SIG-M5 treated with dmso at 0.1 percent for 504 hours (cell line): ENCODE results near the gene SH3RF2.

Source experiments
- DNase-seq: peaks from one replicate; lab custom pipeline; 2025; ENCODE audit not compliant: unreplicated experiment; lab: John Stamatoyannopoulos, UW

Gene SH3RF2

DNA sequence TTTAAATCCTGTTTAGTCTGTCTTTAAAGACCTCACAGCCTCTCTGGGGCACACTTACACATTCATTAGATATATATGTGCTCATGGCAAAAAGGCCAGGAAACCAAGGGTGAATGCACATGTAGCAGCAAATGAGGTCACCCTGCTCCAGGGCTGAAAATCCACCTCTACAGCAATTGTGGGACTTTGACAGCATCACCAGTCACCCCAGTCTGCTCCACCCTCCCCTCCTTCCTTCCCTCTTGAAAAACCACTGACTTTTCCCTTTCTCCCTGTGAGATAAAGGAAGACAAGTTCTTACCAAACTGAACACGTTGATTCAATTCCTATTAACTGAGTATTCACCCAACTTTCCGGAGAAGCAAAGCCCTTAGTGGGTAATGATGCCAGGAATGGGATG lies 15.2 kb upstream of the SH3RF2 start:
- no peak for DNase-seq

DNA sequence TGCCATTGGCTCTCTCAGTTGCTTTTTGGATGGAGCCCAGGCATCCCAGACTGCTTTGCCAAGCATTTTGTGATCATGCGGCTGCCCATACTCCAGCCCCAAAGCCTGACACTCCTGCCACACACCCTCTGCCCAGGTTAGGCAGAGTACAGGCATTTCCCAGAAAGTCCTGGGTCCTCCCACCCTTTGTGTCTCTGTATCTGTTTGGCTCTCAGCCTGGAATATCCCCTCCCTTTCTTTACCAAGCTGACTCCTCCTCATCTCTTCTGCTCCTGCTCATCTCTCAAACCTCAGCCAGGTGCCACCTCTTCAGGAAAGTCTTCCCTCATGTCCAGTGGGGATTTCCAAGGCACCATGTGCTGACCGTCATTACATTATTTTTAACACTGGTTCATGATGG lies 14.3 kb upstream of the SH3RF2 start:
- DNase-seq: no peak

DNA sequence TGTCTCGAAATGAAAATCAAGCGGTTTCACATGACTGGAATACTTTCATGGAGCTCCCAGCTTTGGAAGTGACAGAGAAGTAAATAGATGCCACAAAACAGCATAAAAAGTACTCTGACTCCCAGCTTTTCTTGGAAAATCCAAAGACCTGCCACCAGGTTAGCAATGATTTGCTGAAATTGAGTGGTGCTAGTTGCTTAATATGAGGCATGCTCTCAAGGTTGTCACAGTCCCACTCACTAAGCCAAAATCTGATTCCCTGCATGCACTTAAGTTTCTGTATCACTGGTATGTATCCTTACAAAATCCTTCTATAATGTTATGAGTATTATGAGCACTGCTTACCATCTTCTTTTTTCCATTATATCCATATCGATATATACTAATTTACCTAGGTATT lies 13.0 kb upstream of the SH3RF2 start:
- no peak for DNase-seq

GRCh38 chr5:145924849-145925248 lies 11.5 kb upstream of the SH3RF2 start:
- DNase-seq: no peak

DNA sequence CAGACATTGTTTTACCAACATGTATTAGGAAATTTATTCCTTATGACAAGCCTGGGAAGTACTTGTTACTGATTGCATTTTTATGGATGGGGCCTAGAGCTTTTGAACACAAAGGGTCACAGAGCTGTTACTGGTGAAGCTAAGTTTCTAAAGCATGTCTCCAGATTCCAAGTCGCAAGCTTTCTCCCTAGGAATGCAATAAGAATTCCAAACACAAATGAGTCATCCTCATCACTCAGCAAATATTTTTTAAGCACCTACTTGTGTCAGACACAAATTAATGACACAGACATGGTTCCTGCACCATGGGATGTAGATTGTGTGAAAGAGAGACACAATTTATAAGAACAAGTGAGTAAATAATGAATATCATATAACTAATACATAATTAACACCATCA lies 11.0 kb upstream of the SH3RF2 start:
- DNase-seq: no peak

GRCh38 chr5:145925803-145926202 lies 10.6 kb upstream of the SH3RF2 start:
- DNase-seq: no peak

DNA sequence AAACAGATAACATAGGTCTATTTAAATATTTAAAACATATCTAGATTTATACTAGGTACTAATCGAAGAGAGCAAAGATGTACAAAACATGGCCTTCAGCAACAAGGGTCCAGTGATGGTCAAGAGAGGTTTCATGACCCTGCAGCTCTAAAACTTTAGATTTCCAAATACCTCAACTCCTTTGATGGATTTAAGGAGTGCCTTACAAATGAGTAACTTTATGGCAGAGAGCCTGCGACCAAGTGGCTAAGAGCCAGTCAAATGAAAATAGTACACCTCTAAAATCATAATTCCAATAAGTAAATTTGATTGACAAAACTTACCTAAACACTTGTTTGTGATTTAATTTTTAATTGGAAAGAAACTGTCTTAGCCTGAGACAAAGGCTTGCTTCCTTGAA lies 4.7 kb upstream of the SH3RF2 start:
- no peak for DNase-seq

DNA sequence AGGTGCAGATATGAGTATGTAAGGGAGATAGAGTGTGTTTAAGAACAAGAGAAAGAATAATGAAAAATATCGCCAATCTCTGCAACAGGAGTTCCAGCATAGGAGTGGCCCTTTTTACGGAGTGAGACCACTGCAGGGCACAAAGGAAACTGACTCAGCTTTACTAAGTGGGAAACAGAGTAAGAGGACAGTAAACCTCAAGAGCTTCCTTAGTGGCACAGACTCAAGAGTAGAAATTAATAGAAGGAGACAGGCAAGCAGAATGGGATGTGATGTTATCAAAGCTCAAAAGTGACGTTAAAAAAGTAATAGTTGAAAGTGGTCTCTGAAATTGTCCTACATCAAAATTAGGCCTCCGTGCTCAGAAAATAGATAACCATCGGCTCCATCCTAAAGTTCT lies 2.1 kb upstream of the SH3RF2 start:
- DNase-seq: no peak

- no peak for DNase-seq
Observed at GRCh38 chr5:145937432-145938250, 1.3 kb downstream of the SH3RF2 start.

- no peak for DNase-seq
Observed at GRCh38 chr5:145938776-145939539, 2.6 kb downstream of the SH3RF2 start.

DNA sequence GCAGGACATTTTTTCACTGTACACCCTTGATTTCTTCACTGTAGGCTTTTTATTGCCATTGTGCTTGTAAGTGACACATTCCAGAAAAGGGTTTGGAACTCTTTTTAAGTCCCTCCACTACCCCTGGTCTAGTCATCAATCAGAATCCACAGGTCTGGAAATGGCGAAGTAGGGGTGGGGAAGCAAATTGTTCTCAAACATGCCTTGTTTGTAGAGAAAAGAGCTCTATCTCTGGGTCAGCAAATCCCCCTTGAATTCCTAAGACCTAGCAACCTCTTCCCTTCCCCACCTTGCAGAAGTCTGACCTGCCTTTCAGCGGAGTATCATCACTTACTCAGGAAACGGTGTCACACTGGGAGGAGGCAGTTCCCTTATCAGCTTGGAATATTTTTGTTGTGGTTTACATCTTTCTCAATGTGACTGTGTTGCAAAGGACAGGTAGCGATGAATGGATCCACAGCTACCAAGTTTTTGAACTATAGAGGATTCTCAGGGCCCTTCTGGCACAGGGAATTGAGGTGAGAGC lies 3.2 kb downstream of the SH3RF2 start:
- no peak for DNase-seq

DNA sequence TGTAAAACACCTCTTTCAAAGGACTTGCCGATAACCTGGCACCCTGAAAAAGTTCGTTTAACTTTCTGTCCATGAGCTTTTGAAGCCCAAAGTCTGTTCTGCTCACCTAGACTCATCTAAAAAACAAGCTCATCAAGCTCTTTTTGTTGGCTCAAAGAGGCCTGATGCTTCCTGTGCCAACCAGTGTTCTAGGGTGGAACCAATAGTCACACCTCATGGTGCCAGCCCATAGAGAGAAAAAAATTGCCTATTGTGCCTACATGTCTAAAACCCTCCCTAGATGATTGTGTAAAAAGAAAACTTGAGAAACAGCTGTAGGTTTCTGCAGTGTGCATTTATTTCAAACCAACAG lies 4.7 kb downstream of the SH3RF2 start:
- DNase-seq: no peak

DNA sequence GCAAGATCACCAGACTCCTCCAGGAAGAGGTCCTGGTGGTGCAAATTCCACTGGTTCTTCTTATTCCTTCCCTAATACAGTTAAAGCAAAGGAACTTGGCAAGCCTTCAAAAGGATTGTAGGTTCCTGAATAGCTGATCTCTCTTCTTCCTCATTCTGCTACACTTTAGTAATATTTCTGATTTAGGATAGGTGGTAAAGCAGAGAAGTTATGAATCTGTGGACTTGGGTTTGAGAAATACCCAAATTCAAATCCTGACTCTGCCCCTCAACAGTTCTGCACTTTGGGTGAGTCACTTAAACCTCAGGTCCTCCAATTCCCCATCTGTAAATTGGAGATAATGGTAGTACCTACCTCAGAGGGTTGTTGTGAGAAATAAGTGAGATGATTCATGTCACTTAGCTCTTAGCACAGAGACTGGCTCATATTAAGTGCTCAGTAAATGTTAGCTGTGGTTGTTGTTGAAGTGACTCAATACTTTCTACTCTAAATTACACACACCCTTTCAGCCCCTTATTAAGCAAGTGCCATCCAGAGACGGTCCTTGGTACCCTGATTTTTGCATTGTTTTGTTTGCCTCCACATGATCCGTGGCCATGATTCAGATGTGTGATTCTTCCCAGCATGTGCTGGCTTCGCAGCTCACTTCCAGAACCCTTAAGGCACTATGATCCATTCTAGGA lies 5.2 kb downstream of the SH3RF2 start:
- no peak for DNase-seq

DNA sequence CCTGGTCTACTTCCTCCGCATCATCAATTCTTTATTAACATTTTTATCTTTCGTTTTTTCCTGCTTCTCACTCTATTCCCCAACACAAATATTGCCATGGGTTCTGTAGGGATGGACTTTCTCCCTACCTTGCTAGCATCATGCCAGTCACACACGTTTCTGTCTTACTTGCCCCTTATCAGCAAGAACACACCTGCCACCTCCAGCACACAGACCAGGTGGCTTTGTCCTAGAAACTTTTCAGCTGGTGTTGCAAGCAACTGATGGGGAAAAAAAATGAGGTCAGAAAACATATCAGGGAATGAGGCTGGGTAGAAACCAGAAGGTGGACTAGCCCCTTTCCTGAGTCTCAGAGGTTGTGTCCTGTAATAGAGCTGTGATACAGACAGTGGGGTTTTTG lies 5.8 kb downstream of the SH3RF2 start:
- no peak for DNase-seq

DNA sequence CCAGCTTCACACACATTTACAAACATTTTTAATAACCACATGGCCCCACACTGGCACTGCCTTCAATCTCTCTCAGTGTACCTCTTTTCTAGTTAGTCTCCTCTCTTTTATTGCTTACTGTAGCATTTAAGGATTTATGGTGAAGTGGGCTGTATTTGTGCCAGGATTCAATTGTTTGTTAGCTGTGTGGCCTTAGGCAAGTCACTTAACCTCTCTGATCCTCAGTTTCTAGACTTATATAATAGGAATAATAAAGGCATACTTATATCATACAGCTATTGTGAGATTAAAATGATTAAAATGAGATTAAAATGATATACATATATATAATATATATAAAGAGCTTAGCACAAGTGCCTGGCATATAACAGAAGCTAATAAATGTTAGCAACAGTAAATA lies 6.4 kb downstream of the SH3RF2 start:
- no peak for DNase-seq

GRCh38 chr5:145943674-145944121 lies 7.3 kb downstream of the SH3RF2 start:
- DNase-seq: no peak

DNA sequence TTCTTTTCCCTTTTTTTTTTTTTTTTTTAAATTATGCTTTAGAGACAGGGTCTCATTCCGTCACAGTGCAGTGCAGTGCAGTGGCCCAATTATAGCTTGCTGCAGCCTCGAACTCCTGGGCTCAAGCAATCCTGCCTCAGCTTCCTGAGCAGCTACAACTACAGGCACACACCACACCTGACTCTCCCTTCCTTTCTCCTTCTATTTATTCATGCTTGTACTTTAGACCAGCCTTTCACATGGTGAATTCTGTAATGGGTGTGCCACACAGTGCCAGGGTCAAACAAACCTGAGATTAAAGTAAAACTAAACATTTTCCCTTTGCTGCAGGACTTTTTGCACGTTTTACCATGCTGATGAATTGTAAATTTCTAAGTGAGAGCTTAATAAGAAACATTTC lies 8.0 kb downstream of the SH3RF2 start:
- no peak for DNase-seq

- no peak for DNase-seq
Observed at GRCh38 chr5:145945620-145946111, 9.3 kb downstream of the SH3RF2 start.

GRCh38 chr5:145946112-145946861 lies 9.9 kb downstream of the SH3RF2 start:
- peak; percentile 64 for DNase-seq

DNA sequence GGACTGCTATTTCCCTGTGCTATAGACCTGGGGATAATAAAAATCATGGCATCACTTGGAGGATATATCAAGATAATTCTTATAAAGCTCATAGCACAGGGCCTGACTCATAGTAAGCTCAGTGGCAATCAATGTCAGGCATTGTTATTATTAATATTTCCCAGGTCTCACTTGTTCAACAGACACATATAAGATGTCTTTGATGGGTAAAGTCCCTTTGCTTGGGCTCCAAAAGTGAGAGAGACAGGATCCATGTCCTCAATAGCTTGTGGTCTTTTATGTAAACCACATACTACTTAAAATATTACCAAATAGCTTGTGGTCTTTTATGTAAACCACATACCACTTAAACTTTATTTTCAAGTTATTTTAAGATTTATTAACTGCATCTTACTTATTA lies 11.2 kb downstream of the SH3RF2 start:
- DNase-seq: no peak

DNA sequence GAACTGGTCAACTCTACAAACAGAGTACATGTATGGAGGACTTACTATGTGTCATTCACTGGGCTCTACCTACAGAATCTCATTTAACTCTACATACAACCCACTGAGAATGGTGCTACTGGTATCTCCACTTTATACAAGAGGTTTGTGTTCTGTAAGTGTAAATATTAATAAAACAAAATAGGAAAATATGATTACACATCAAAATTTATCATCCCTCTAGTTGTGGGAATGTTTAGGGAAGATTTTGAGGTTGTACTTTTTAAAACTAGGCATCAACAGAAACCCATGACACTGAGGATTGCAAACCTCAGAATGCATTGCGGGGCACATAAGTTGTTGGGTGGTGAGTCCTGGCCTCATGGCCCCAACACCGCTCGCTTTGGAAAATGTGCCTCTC lies 11.7 kb downstream of the SH3RF2 start:
- no peak for DNase-seq
